ENCODE measurements around the gene ACTR5. TPM values are rescaled to one million over a fixed set of nuclear protein-coding genes. Genes with fewer than 3 reads are reported as not detected.

The ACTR5 gene
- polyA plus RNA-seq, 1 of the 3 experiments (the other 2 are of a cell fraction), result 9.7 TPM

- Histone ChIP-seq H3K36me3 (replicated peaks in 1 of 2; ENCODE audit: control insufficient read depth in 1 of 2, insufficient read depth in 2 of 2, low read length in 1 of 2) (no peaks in the 10 kb centered on the region), H3K4me1 (ENCODE audit: control insufficient read depth in 1 of 2, insufficient read depth in 2 of 2, low read depth in 1 of 2, low read length in 1 of 2) (0 out of 4 replicates have a peak, but pooled peaks cover 0 to 4% of the 10 kb centered on the region in 2 experiments), H3K9me2 (no peaks in the 10 kb centered on the region), H4K20me1 (ENCODE audit: insufficient read depth) (no peaks in the 10 kb centered on the region), H3K27me3 (ENCODE audit: insufficient read depth) (no peaks in the 10 kb centered on the region), H3K4me2 (no peak overlapping the region), H3F3A (replicated peaks; ENCODE audit: insufficient read depth) (peaks cover 6% of the 10 kb centered on the region), H3K27ac (ENCODE audit: low read depth in 2 of 2, low read length in 1 of 2) (no peak overlapping the region), H3K4me3 (ENCODE audit: low read depth in 2 of 2, low read length in 1 of 2) (no peak overlapping the region), H3K9me3 (no peaks in the 10 kb centered on the region), H3K79me2 (ENCODE audit: insufficient read depth) (no peaks in the 10 kb centered on the region), H2AFZ (ENCODE audit: low read depth) (no peak overlapping the region), H3K9ac (no peak overlapping the region)
- DNase-seq, result no peak
- ChIA-PET POLR2A (no interaction called here), CTCF (interaction anchor here (0.9 to 2.4 kb wide), 2 partner anchors 105 to 138 kb away, joined by 3 to 5 read pairs; no protein-coding TSS in a partner anchor)
- 78% methylated on average over 7 of the region's 7 CpGs for WGBS (ENCODE audit: low lambda C conversion rate)
- no peak for TF ChIP-seq RCOR1 (IDR thresholded peaks at IDR 0.05; ENCODE audit: low read length)
- TF ChIP-seq USF1 (IDR thresholded peaks at IDR 0.05; ENCODE audit: borderline replicate concordance, low read depth), result no peak
- no peak for TF ChIP-seq MAX (IDR thresholded peaks at IDR 0.05; ENCODE audit: low read depth)
- no peak for TF ChIP-seq GATA2 (CRISPR knock-in tag; IDR thresholded peaks at IDR 0.05)
- TF ChIP-seq EP300 (IDR thresholded peaks at IDR 0.05; ENCODE audit: borderline replicate concordance in 1 of 2, low read depth in 1 of 2, low read length in 1 of 2), result no peak
- TF ChIP-seq GABPA (IDR thresholded peaks at IDR 0.05; ENCODE audit: low read depth), result no peak
- TF ChIP-seq ZBTB33 (IDR thresholded peaks at IDR 0.05; ENCODE audit: borderline replicate concordance, low read depth), result no peak
- no peak for TF ChIP-seq MEF2A (IDR thresholded peaks at IDR 0.05; ENCODE audit: borderline replicate concordance, low read depth)
- no peak for TF ChIP-seq FOXJ3 (CRISPR knock-in tag; IDR thresholded peaks at IDR 0.05)
- TF ChIP-seq POLR2AphosphoS5 (IDR thresholded peaks at IDR 0.05; ENCODE audit: low read depth, low read length), result no peak
- TF ChIP-seq YY1 (IDR thresholded peaks at IDR 0.05; ENCODE audit: low read depth), result no peak
- no peak for TF ChIP-seq FOXM1 (IDR thresholded peaks at IDR 0.05; ENCODE audit: low read depth)
- no peak for TF ChIP-seq PBX3 (IDR thresholded peaks at IDR 0.05)
- no peak for TF ChIP-seq SMC3 (IDR thresholded peaks at IDR 0.05; ENCODE audit: low read depth, low read length)
These were observed 39.6 kb downstream of the ACTR5 start for GRCh38 chr20:38787870-38788269.

All from SK-N-SH (cell line).